ENCODE results near the gene MAGEC2.

- TF ChIP-seq CTCF (IDR thresholded peaks at IDR 0.05) (no peak), POLR2A (IDR thresholded peaks at IDR 0.05) (no peak), POLR2AphosphoS5 (IDR thresholded peaks at IDR 0.05) (no peak)
These were observed 39.5 kb upstream of the MAGEC2 start for GRCh38 chrX:142244568-142244967.

Measured in transverse colon (tissue), 4 donors.